ENCODE data around the gene DNAAF1.

GRCh38 chr16:84165746-84166145, 20.6 kb downstream of the DNAAF1 start:
- TF ChIP-seq POLR2A (IDR thresholded peaks at IDR 0.05; ENCODE audit: low read depth, low read length): no peak
- no peak for TF ChIP-seq SPI1 (IDR thresholded peaks at IDR 0.05; ENCODE audit: low read depth, low read length)
- TF ChIP-seq POLR2AphosphoS5 (IDR thresholded peaks at IDR 0.05; ENCODE audit: low read depth, low read length): no peak
- TF ChIP-seq TAF1 (IDR thresholded peaks at IDR 0.05; ENCODE audit: low read depth, low read length): no peak
- TF ChIP-seq POU2F2 (IDR thresholded peaks at IDR 0.05; ENCODE audit: low read depth, low read length): no peak
